ENCODE measurements around the gene FARP2. TPM values are rescaled to one million over a fixed set of nuclear protein-coding genes. Genes with fewer than 3 reads are reported as not detected.

FARP2 gene
- total RNA-seq, 1 donor from 2014 or later: 28.5 TPM

Other genes with a start within 250 kb of the FARP2 start
- 3.3 and 8.1 TPM in 2 replicates for gene PASK, start 206.8 kb upstream of the FARP2 start, total RNA-seq
- 62.9 and 74.1 TPM in 2 replicates for gene PPP1R7, start 205.8 kb upstream of the FARP2 start, total RNA-seq
- gene ANO7, start 167.6 kb upstream of the FARP2 start, total RNA-seq: 0.68 and 1.4 TPM in 2 replicates
- gene HDLBP, start 40.6 kb upstream of the FARP2 start, total RNA-seq: 627 and 640 TPM in 2 replicates
- gene SEPTIN2, start 40.4 kb upstream of the FARP2 start, total RNA-seq: 433 and 458 TPM in 2 replicates
- 285 and 334 TPM in 2 replicates for gene STK25, start 152.3 kb downstream of the FARP2 start, total RNA-seq
- gene BOK, start 202.5 kb downstream of the FARP2 start, total RNA-seq: 99.5 and 117 TPM in 2 replicates

All from glomerular endothelial cell (primary cell).